Activated T-cell treated with anti-CD3 and anti-CD28 coated beads, Interleukin-2, amount 50 U/mL, for 48 hours (primary cell): ENCODE results near the gene EFCAB9.
A peak's percentile ranks its signal among the peaks of the same experiment; 100 is the strongest.
"Not testable (repeated sequence)": the region's sequence is repeated elsewhere in the genome, so short reads cannot be mapped to it uniquely, and the experiment has no call there.

Experiments used
- DNase-seq, 2 experiments: peaks; one replicate each; pipeline ENCODE4 v3.0.0-alpha.2; 2020

EFCAB9 gene

DNA sequence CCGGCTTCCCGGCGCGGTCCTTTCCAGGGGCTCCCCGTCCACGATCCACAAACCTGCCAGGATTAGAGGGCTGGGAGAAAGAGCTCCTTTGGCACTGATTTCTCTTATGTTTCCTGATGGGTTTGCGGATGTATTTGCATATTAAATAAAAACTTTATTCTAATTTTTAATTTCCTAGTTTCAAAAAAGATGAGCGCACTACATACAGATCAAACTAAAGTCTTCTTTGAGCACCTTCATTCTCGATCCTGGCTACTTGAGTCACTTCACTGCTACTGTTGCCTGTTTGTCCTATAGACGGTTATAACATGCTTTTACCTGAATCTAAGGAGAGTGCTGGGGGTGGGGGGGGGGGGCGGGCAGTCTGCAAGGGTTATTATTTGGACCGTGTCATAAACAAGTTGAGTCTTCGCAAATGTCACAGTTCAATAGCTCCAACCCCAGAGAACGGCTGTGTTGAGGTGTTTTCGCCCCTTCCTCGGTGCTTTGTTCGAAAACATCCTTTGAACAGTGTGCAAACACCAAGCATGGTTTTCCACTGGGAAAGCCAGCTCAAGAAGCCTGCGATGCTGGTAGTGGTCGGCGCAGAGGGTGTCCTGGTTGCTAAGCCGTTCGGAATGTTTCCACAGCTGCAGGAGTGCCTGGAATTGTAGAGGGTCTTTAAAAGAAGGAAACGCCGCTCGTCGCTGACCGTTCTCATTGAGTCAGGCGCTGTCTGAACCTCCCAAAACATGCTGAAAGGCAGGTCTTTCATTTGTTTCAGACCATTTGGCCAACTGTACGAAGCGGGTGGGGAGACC lies 4.9 kb upstream of the EFCAB9 start:
- no peak for DNase-seq

DNA sequence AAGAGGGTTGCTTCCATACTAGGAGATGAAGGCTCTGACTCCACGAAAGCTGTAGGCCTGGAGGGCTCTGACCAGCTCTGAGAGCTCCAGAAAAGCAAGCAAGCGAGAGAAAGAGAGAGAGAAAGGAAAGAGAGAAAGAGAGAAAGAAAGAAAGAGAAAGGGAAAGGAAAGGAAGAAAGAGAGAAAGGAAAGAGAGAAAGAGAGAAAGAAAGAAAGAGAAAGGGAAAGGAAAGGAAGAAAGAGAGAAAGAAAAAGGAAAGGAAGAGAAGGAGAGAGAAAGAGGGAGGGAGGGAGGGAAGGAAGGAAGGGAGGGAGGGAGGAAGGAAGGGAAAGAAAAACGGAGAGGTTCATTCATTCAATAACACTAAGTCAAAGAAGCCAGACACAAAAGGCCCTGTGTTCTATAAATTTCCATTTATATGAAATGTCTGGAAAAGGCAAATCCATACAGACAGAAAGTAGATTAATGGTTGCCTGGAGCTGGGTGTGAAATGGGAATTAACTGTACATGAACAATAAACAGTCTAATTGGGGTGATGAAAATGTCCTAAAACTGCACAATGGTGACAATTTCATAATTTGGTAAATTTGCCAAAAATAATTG lies 4.2 kb upstream of the EFCAB9 start:
- DNase-seq = no peak

DNA sequence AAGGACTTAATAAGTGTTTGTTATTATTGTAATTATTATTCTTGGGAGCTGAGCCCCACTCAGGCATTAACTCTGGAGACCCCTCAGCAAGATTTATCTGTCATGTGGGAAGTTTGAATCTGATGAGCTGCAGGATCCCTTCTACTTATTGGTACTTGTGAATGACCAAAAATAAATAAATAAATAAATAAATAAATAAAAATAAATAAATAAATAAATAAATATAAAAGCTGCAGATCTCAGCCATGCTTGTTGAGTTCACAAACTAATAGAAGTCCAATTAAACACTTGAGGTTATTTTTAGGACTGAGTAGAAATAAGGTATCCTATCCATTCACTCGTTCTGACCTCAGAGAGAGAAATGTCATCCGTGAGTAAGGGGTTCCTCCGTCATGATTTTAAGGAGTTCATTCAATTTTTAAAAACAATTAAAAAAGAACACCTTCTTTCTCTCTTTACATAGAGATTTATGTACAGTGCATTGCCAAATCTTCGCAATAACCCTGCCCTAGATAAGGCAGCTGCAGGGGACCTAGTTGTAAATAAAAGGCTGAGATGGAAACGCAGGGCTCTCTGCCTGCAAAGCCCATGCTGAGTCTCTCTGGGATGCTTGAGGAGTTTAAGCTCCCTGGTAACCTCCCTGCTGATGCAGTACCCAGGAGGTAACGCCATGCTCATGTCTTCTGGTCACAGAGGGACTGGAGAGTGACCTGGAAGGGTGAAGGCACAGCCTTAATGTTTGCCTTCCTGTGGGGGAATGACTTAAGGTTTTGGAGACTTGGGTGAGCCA lies 1.2 kb downstream of the EFCAB9 start:
- DNase-seq = no peak

DNA sequence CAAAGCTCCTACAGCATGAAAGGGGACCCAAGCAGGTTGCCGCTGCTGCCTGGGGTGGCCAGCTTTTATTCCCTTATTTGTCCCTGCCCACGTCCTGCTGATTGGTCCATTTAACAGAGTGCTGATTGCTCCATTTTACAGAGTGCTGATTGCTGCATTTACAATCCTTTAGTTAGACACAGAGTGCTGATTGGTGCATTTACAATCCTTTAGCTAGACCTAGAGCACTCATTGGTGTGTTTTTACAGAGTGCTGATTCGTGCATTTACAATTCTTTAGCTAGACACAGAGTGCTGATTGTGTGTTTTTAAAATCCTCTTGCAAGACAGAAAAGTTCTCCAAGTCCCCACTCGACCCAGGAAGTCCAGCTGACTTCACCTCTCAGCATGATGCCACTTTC lies 3.8 kb downstream of the EFCAB9 start:
- not testable (repeated sequence) for DNase-seq

DNA sequence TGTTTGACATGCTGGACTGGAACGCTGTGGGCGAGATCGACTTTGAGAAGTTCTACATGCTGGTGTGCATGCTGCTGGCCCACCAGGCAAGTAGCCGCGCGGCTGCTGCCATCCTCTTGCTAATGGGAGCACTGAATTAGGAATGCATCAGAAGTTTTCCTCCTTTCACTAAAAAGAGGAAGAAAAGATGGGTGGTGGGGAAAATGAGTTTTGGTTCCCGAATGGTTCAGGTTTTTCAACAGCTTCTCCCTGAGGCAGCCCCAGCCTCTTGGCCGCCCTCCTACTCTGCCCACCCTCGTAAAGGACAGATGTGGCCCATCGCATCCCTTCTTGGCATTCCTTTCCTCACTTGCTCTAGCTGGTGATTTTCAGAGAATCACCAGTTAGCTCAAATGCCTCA lies 5.5 kb downstream of the EFCAB9 start:
- DNase-seq = no peak

DNA sequence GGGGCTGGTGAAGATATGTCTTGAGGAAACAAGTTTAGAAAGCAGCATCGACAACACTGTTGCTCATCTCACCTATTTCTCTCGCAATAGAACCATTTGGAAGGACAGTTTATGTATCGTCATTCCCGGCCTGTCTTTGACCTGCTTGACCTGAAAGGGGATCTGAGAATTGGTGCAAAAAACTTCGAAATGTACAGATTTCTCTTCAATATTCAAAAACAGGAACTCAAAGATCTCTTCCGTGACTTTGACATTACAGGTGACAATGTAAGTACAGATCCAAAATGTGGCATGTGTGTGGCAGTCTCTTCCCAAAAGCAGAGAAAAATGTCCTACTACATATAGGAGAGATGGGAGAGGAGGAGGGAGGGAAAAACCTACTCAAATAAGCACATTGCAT lies 6.5 kb downstream of the EFCAB9 start:
- no peak for DNase-seq

DNA sequence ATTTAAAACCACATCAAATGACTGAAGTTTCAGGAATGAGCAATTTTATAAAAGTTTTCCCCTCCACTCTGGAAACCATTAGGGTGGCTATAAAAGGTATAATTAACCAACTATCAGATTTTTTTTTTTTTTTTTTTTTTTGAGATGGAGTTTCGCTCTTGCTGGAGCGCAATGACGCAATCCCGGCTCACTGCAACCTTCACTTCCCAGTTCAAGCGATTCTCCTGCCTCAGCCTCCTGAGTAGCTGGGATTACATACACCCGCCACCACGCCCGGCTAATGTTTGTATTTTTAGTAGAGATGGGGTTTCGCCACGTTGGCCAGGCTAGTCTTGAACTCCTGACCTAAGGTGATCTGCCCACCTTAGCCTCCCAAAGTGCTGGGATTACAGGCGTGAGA lies 12.0 kb downstream of the EFCAB9 start:
- DNase-seq = not testable (repeated sequence)

DNA sequence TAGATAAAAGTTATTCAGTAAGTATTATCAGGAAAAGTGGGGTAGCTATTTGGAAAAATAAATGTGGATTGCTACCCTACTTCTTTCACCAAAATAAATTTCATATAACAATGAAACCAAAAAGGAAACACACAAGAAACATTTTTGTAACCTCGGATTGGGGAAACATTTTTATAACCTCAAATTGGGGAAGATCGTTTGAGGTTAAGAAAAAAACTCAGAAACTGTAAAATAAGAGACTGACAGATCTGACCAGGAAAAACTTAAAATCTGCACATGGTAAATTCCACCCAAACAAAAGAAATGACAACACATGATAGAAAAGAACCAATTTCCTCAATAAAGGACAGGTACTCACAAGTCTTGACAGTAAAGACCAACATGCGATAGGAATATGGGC lies 13.5 kb downstream of the EFCAB9 start:
- DNase-seq = no peak

DNA sequence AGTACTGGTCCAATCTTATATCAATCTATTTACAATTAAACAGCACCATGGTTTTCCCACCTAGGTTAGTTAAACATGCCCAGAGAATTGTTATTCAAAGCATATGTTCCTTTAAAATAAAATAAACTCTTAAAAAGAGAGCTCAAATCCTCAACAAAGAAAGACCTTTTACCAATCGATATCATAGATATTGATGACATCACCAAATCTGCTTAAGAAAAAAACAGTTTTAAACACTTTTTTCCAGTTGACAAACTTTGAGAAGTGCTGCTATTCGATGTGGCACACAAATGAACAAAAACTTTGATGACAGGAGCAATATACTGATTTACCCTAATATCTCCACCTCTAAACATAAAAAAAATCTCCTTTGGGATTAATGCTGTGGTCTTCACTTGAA lies 15.7 kb downstream of the EFCAB9 start:
- no peak for DNase-seq

DNA sequence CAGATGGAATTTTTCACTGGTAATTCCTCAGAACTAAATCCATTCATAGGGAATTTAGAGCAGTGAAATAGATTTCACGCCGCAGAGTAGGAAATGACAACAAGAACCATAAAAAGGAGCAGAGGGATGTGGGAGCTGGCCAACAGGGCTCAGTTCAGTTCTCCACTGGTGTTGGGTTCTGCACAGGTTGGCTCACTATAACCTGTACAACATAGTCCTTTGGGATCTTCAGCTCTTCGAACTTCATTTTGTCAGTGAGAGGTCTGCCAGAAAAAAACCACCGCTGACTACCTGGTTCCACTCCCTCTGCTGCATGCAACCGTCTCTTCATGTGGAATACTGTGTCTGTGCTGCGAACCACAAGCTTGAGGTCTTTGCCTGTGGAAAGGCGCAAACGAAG lies 17.7 kb downstream of the EFCAB9 start:
- DNase-seq = no peak

DNA sequence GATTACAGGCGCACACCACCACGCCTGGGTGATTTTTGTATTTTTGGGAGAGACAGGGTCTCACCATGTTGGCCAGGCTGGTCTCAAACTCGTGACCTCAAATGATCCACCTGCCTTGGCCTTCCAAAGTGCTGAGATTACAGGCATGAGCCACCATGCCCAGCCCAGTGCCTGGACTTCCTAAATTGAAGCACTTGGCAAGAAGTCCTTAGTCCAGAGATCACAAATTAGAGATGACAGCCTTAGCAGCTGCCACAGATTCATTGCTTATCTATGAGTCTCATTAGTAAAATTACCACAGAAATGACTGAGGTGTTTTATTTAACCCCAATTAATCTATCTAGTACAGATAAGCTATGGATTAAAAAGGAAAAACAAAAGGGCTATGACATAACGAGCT lies 19.2 kb downstream of the EFCAB9 start:
- no peak for DNase-seq

DNA sequence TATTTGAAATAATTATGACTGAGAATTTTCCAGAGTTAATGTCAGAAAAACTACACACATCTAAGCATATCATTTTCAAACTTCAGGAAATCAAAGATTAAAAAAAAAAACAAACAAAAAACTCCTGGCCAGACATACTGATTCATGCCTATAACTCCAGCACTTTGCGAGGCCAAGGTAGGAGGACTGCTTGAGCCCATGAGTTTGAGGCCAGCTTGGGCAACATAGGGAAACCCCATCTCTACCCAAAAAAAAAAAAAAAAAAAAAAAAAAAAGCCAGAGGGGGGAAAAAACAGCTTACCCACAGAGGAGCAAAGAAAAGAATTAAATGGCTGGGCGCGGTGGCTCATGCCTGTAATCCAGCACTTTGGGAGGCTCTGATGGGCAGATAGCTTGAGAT lies 22.4 kb downstream of the EFCAB9 start:
- DNase-seq = no peak

DNA sequence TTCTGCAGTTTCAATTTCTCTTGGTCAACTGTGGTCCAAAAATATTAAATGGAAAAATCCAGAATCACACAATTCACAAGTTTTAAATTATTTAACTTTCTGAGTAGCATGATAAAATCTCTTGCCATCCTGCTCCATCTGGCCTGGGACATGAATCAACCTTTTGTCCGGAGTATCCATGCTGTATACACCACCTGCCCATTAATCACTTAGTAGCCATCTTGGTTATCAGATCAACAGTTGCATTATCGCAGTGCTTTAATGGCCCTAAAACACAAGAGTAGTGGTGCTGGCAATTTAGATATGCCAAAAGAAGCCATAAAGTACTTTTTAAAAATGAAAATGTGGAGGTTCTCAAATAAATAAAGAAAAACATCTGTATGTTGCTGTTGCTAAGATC lies 25.3 kb downstream of the EFCAB9 start:
- DNase-seq = no peak

DNA sequence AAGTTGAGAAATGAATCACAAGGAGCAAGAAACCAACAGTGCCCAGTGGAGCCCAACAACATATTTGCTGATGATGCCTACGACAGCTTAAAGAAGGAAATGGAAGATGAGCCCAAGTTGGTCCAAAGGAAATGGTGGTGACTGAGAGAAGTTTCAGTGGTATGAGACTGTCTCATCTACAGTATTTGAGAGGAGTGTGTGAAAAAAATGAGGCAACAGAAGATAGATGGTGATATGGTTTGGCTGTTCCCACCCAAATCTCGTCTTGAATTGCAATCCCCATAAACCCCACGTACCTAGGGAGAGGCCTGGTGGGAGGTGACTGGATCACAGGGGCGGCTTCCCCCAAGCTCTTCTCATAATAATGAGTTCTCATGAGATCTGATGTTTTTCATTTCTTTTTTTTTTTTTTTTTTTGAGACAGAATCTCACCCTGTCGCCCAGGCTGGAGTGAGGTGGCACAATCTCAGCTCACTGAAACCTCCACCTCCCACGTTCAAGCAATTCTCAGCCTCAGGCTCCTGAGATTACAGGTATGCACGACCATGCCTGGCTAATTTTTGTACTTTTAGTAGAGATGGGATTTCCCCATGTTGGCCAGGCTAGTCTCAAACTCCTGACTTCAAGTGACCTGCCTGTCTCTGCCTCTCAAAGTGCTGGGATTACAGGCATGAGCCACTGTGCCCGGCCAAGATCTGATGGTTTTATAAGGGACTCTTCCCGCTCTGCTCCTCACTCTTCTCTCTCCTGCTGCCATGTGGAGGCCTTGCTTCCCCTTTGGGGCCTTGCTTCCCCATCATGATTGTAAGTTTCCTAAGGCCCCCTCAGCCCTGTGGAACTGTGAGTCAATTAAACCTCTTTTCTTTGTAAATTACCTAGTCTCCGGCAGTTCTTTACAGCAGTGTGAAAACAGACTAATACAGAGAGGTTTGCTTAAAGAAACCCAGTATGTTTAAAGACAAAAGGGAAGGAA lies 30.2 kb downstream of the EFCAB9 start:
- peak; percentile 80 to 82 for DNase-seq

DNA sequence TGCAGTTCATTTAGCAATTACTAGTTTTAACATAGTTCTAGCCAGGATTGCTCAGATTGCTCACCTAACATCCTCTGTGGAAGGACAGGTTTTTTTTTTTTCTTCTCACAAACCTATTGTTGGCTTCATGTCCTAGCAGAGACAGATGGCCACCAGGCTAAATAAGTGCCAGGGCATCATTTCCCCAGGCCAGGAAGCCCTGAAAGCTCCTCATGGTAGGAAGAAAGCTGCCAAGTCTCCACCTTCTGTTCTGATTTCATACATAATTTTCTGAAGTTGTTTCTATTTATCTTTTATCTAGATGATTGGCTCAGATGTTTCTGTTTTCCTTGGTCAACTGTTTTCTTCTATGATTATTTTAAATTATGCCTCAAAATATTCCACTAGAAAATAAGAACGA lies 31.0 kb downstream of the EFCAB9 start:
- DNase-seq = no peak

DNA sequence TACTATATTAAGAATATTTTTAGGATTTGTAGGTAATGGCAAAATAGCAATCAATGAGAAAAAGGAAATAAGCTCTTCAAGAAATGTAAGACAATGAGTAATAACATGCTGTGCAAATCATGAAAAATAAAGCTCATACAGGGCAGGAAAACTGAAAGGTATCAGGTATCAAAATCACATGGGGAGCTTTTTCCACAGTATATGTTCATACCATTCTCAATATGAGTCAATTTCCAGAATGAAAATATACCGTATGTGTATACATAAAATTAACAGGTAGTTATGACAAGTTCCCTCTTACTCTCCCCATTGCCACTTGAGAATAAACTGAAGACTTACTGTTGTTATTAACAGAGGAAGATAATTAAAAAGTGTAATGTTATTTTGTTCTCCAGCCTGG lies 35.9 kb downstream of the EFCAB9 start:
- no peak for DNase-seq

DNA sequence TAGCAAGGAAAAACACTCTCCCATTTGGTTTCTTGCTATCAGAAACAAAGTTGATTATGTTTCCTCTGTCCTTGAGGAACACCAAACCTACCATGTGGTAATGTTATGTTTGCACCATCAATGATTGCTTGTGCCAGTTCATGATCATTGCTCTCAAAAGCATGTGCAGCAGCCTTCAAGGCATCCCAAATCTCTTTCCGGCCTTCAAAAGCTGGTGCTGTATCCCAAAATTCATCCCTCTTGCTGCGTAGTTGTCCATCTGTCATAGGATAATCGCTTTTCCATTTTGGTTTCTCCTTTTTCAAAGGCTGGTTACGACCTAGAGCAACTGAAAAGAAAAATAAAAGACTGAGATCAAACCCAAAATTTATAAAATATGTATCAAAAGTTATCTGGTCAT lies 40.1 kb downstream of the EFCAB9 start:
- no peak for DNase-seq

DNA sequence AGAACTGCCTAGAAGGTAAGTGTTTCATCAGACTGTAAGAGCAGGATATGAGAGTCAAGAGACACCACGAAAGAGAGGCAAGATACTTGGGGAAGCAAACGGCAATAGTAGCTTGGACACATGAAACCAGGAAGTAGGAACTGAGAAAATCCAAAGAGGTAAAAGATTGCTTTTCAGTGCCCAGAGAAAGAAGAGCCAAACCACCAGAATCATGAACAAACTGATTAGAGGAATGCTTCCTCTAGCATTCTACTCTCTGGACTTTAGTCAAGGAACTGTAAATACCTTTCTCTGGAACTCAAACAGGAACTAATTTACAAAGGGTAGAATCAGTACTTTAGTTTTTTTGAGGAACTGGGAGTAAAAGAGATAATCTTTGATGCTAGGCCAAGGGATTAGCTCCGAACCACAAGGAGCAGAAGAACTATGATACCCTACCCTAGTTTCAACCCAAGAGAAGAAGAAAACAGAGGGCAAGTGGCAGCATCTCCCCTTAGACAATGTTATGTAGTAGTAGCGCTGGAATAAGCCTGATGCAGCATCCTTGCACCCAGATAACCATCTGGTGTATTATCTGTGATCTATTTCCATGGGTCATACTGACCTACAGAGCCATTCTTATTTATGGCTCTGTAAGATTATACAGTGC lies 41.3 kb downstream of the EFCAB9 start:
- DNase-seq = no peak

DNA sequence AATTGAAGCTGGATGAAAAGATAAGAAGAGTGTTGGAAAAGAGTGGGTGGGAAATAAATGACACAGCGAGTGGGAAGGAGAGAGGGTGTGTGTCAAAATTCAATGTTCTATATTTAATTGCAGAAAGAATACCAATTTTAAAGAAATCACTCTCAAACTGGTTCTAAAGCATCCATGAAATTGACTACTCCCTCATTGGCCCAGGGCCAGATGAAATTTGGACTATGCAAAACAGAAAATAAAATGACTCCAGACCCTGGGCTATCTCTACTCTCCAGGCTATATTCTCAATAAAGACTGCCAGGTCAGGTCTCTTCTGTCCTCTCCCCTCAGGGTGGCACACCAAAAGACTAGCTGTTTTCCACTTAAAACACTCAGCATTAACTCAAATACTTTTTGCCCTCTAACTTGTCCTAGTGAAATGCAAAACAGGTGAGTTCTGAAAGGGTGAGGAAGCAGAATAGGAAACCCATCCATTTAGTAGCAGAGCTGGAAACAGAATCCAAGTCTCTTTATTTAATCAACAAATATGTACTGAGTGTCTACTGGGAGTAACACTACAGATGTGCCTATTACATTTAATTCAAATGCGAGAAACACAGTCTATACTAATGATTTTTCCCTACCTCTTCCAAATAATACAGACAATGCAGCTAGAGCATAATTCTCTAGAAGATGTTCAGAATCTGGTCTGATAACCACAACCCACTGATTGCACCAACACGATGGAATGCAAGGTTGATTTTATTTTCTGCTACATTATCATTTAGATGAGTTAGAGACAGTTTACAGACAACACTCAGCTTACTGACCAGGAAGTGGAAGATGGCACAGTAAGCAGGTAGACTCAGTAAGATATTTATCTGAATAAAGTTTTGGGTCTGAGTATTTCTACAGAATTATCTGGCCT lies 42.1 kb downstream of the EFCAB9 start:
- no peak for DNase-seq

DNA sequence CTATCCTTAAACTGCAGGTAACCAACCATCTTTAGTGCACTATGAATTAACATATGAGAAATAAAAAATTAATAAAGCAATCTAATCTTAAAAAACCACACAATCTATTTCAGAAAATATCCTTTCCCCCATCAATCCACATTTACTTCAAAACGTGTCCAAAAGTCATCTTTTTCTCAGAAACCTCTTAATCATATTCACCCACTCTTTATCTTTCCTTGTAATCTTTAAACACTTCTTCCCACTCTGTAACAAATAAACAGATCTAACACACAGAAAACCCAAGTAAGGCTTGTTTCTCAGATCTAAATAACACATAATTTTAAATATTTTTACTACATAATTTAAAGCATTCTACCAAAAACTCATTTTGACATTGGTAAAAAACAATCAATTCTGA lies 44.4 kb downstream of the EFCAB9 start:
- no peak for DNase-seq

DNA sequence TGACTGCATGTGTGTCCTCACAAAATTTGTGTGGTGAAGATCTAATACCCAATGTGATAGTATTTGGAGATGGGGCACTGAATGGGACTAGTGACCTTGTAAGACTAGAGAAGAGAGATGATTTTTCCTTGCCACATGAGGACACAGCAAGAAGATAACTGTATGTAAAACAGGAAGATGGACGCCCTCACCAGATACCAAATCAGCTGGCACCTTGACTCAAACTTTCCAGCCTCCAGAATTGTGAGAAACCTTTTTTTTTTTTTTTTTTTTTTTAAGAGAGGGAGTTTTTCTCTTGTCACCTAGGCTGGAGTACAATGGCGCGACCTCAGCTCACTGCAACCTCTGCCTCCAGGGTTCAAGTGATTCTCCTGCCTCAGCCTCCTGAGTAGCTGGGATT lies 49.3 kb downstream of the EFCAB9 start:
- DNase-seq = no peak
